Measurements from ENCODE around the gene GFOD1.

DNA sequence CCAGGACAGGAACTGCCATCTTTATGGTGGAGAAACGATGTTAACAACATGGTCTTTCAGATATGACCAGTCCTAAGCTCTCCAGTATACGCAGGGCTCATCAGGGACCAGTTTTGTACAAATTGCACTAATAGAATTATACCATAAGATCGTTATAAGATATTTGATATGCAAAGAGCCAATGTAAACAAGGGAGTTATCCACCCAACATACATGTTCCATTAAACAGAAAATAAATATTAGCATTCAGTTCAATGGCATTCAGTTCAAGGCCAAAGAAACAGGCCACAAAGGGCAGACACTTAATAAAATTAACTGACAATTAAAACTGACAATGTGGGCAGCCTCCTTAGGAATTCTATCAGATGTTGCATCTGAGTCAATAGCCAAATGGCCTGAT, 2.6 kb downstream of the GFOD1 start:
- no peak for TF ChIP-seq POLR2AphosphoS5 (IDR thresholded peaks at IDR 0.05)
- TF ChIP-seq, protein P1, sequence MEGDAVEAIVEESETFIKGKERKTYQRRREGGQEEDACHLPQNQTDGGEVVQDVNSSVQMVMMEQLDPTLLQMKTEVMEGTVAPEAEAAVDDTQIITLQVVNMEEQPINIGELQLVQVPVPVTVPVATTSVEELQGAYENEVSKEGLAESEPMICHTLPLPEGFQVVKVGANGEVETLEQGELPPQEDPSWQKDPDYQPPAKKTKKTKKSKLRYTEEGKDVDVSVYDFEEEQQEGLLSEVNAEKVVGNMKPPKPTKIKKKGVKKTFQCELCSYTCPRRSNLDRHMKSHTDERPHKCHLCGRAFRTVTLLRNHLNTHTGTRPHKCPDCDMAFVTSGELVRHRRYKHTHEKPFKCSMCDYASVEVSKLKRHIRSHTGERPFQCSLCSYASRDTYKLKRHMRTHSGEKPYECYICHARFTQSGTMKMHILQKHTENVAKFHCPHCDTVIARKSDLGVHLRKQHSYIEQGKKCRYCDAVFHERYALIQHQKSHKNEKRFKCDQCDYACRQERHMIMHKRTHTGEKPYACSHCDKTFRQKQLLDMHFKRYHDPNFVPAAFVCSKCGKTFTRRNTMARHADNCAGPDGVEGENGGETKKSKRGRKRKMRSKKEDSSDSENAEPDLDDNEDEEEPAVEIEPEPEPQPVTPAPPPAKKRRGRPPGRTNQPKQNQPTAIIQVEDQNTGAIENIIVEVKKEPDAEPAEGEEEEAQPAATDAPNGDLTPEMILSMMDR (IDR thresholded peaks at IDR 0.05 in 8 of 11, conservative IDR thresholded peaks at IDR 0.05 in 3 of 11), result no peak
- no peak for TF ChIP-seq POLR2A (IDR thresholded peaks at IDR 0.05)
